K562 treated with DMSO at 1 percent for 4 hours (cell line): ENCODE measurements around the gene SBF1. TPM values are rescaled to one million over a fixed set of nuclear protein-coding genes. Genes with fewer than 3 reads are reported as not detected.

Experiments used
- total RNA-seq: library from RNA; unstranded; fragments of 300-600 nt; gene quantifications from 2 replicates; pipeline ENCODE4 v1.2.3, GENCODE V29; 2022; ENCODE audit not compliant: insufficient read depth

SBF1 gene
- 46.6 and 47.5 TPM in 2 replicates for total RNA-seq

GRCh38 chr22:50474710-50475651 is at the start of gene SBF1:
Gene SBF1 (minus strand): TSS chr22:50475035. CDS start chr22:50474840, 195 bp downstream.

GRCh38 chr22:50507991-50508884 is 33.4 kb upstream of the SBF1 start, which contains the start of gene NCAPH2:
Gene NCAPH2 (plus strand): TSS chr22:50508224. CDS start chr22:50508338, 114 bp downstream.

GRCh38 chr22:50507421-50507990 is 32.7 kb upstream of the SBF1 start, which contains the start of gene LMF2:
Gene LMF2 (minus strand): TSS chr22:50507702. CDS start chr22:50507675, 27 bp downstream.

GRCh38 chr22:50486561-50487289 is 11.9 kb upstream of the SBF1 start, which contains the start of gene MIOX:
Gene MIOX (plus strand): TSS chr22:50486859. CDS start chr22:50486898, 39 bp downstream.

GRCh38 chr22:50481440-50482106 is 6.7 kb upstream of the SBF1 start, which contains the start of gene ADM2:
Gene ADM2 (plus strand): TSS chr22:50481543. CDS start chr22:50481848, 305 bp downstream.

Other genes with a start within 250 kb of the SBF1 start
- gene TUBGCP6, start 230.0 kb downstream of the SBF1 start, total RNA-seq, result 11.9 and 16.1 TPM in 2 replicates
- gene HDAC10, start 223.8 kb downstream of the SBF1 start, total RNA-seq, result 25.1 and 29.2 TPM in 2 replicates
- gene MAPK12, start 213.4 kb downstream of the SBF1 start, total RNA-seq, result 24.5 and 32.8 TPM in 2 replicates
- gene MAPK11, start 204.7 kb downstream of the SBF1 start, total RNA-seq, result 7.2 and 11.4 TPM in 2 replicates
- gene PLXNB2, start 167.4 kb downstream of the SBF1 start, total RNA-seq, result 34.3 and 35.7 TPM in 2 replicates
- 1.8 TPM in 2 replicates for gene DENND6B, start 148.0 kb downstream of the SBF1 start, total RNA-seq
- 42.2 and 49.8 TPM in 2 replicates for gene PPP6R2, start 131.7 kb downstream of the SBF1 start, total RNA-seq
- gene ADM2, start 6.5 kb upstream of the SBF1 start, total RNA-seq, result 8.0 and 9.4 TPM in 2 replicates
- not detected in 2 replicates for gene MIOX, start 11.8 kb upstream of the SBF1 start, total RNA-seq
- 52.4 and 57.2 TPM in 2 replicates for gene LMF2, start 32.7 kb upstream of the SBF1 start, total RNA-seq
- 70.5 and 85.1 TPM in 2 replicates for gene NCAPH2, start 33.2 kb upstream of the SBF1 start, total RNA-seq
- gene SCO2, start 50.6 kb upstream of the SBF1 start, total RNA-seq, result 2.4 and 4.6 TPM in 2 replicates
- gene TYMP, start 55.0 kb upstream of the SBF1 start, total RNA-seq, result 4.4 and 7.1 TPM in 2 replicates
- gene KLHDC7B, start 70.9 kb upstream of the SBF1 start, total RNA-seq, result 8.1 and 14.9 TPM in 2 replicates
- not detected in 2 replicates for gene SYCE3, start 87.9 kb upstream of the SBF1 start, total RNA-seq
- gene CPT1B, start 103.4 kb upstream of the SBF1 start, total RNA-seq, result 6.1 and 10.6 TPM in 2 replicates
- 17.3 and 26.2 TPM in 2 replicates for gene CHKB, start 107.8 kb upstream of the SBF1 start, total RNA-seq
- 0.47 and 1.2 TPM in 2 replicates for gene MAPK8IP2, start 125.8 kb upstream of the SBF1 start, total RNA-seq
- gene ARSA, start 153.1 kb upstream of the SBF1 start, total RNA-seq, result 21.2 and 25.4 TPM in 2 replicates
- not detected in 2 replicates for gene SHANK3, start 197.8 kb upstream of the SBF1 start, total RNA-seq